ENCODE results near the gene ZSCAN20. TPM values are rescaled to one million over a fixed set of nuclear protein-coding genes. Genes with fewer than 3 reads are reported as not detected.

The ZSCAN20 gene
- total RNA-seq, 1 experiment from 2014 or later, result 3.9 TPM

GRCh38 chr1:33488624-33489023 is 16.2 kb downstream of the ZSCAN20 start:
- H4K8ac ChIP-seq (replicated peaks; ENCODE audit: insufficient read length, low read depth, low read length), result no peak overlapping the region
- no peaks in the 10 kb centered on the region for H3K27me3 Mint-ChIP-seq (ENCODE audit: low read depth)
- DNase-seq, result no peak
- H3K36me3 Mint-ChIP-seq (ENCODE audit: insufficient read depth in 1 of 3, low read depth in 3 of 3), result peaks cover 50 to 63% (median 52%) of the 10 kb centered on the region in 3 experiments
- no peaks in the 10 kb centered on the region for H3K23me2 ChIP-seq (ENCODE audit: insufficient read length, low read depth, low read length, poor library complexity, severe bottlenecking)
- no peak overlapping the region for H2AFZ ChIP-seq (ENCODE audit: low read length)
- no peaks in the 10 kb centered on the region for H3K79me1 ChIP-seq (ENCODE audit: insufficient read depth, low read depth, low read length, poor library complexity, severe bottlenecking)
- H3K27me3 ChIP-seq (ENCODE audit: insufficient read depth, low read length), result no peaks in the 10 kb centered on the region
- H3K9me3 ChIP-seq (ENCODE audit: control insufficient read depth, low read depth, low read length), result peaks cover 9% of the 10 kb centered on the region
- H3K79me2 ChIP-seq (ENCODE audit: insufficient read depth, low read length), result no peaks in the 10 kb centered on the region
- no peak overlapping the region for H2BK15ac ChIP-seq (ENCODE audit: low read depth, low read length)
- H3K4me1 ChIP-seq (ENCODE audit: insufficient read depth, low read length), result no peaks in the 10 kb centered on the region
- H2BK5ac ChIP-seq (ENCODE audit: insufficient read length, low read length), result no peak overlapping the region
- no peak overlapping the region for H3K27ac ChIP-seq (ENCODE audit: insufficient read length, low read depth, low read length)
- H3K4me2 ChIP-seq (ENCODE audit: insufficient read depth, insufficient read length, low read length), result no peak overlapping the region
- no peak overlapping the region for H3K14ac ChIP-seq (ENCODE audit: insufficient read depth, low read length)
- no peak overlapping the region for H3T11ph ChIP-seq (ENCODE audit: low read length)
- H3K23ac ChIP-seq (ENCODE audit: insufficient read length, low read depth, low read length), result no peak overlapping the region
- H3K18ac ChIP-seq (ENCODE audit: insufficient read length, low read depth, low read length), result no peak overlapping the region
- H2BK12ac ChIP-seq (ENCODE audit: insufficient read length, low read depth, low read length), result no peak overlapping the region
- H3K4ac ChIP-seq (ENCODE audit: low read depth, low read length), result no peak overlapping the region
- H4K5ac ChIP-seq (ENCODE audit: insufficient read length, low read depth, low read length), result no peak overlapping the region
- no peaks in the 10 kb centered on the region for H4K20me1 ChIP-seq (ENCODE audit: control insufficient read depth, insufficient read depth, insufficient read length)
- H4K91ac ChIP-seq (ENCODE audit: insufficient read length, low read depth, low read length), result no peak overlapping the region
- no peak overlapping the region for H2BK20ac ChIP-seq (ENCODE audit: low read depth, low read length, poor library complexity, severe bottlenecking)
- WGBS (ENCODE audit: extremely low coverage, insufficient read length, low lambda C conversion rate), result no CpG with 5 or more reads among the region's 2 CpGs
- no peak overlapping the region for H3K27ac Mint-ChIP-seq
- H2AK5ac ChIP-seq (ENCODE audit: insufficient read length, low read length), result no peak overlapping the region
- TF ChIP-seq CTCF (conservative IDR thresholded peaks at IDR 0.05), result no peak
- no peak overlapping the region for H2BK120ac ChIP-seq (ENCODE audit: low read depth, low read length, poor library complexity, severe bottlenecking)
- peaks cover 21 to 23% of the 10 kb centered on the region in 2 experiments for H3K9me3 Mint-ChIP-seq
- no peaks in the 10 kb centered on the region for H3K4me1 Mint-ChIP-seq
- no peak overlapping the region for H3K56ac ChIP-seq (ENCODE audit: insufficient read length, low read depth, low read length)
- H3K4me3 Mint-ChIP-seq, result no peak overlapping the region
- H3K9ac ChIP-seq (ENCODE audit: extremely low read depth, insufficient read length, low read length), result no peak overlapping the region
